Calu3 (cell line): ENCODE results near the gene MLC1. TPM values are rescaled to one million over a fixed set of nuclear protein-coding genes. Genes with fewer than 3 reads are reported as not detected.

Experiments
- BruUV-seq: library from RNA; stranded (reverse); fragments of 400-500 nt; replicated peaks from 2 replicates; lab custom pipeline; 2021; lab: Mats Ljungman, UMichigan
- CTCF ChIA-PET: fragments of 300-600 bp; sonication (Branson Sonifier 250); formaldehyde crosslinking; loops from one replicate; lab custom pipeline; 2022; ENCODE audit warnings: antibody characterized with exemption; lab: Charles Lee
- DNase-seq: peaks from one replicate; pipeline ENCODE4 v3.0.0; 2022
- H3K27ac Mint-ChIP-seq: one replicate; pipeline ENCODE4 v1.8.0; 2022; ENCODE audit warnings: mixed read lengths; ENCODE audit not compliant: unreplicated experiment
- H3K27me3 Mint-ChIP-seq: one replicate; pipeline ENCODE4 v1.8.0; 2022; ENCODE audit warnings: mixed read lengths; ENCODE audit not compliant: unreplicated experiment
- H3K36me3 Mint-ChIP-seq: one replicate; pipeline ENCODE4 v1.8.0; 2022; ENCODE audit warnings: mild to moderate bottlenecking, moderate library complexity, mixed read lengths; ENCODE audit not compliant: insufficient read depth, unreplicated experiment
- H3K4me1 Mint-ChIP-seq: one replicate; pipeline ENCODE4 v1.8.0; 2022; ENCODE audit warnings: mild to moderate bottlenecking, low read depth, mixed read lengths; ENCODE audit not compliant: unreplicated experiment
- H3K4me3 Mint-ChIP-seq: one replicate; pipeline ENCODE4 v1.8.0; 2022; ENCODE audit warnings: mild to moderate bottlenecking, low read depth, moderate library complexity, mixed read lengths; ENCODE audit not compliant: unreplicated experiment
- H3K9me3 Mint-ChIP-seq: one replicate; pipeline ENCODE4 v1.8.0; 2022; ENCODE audit warnings: low read depth, mixed read lengths; ENCODE audit not compliant: unreplicated experiment
- intact Hi-C: fragments of 100-400 bp; cut with micrococcal nuclease; formaldehyde crosslinking; loops from one replicate; pipeline ENCODE4 v1.10.0; 2022; ENCODE audit not compliant: unreplicated experiment
- total RNA-seq: library from RNA; stranded (reverse); gene quantifications from 2 replicates; pipeline ENCODE4 v1.2.3, GENCODE V29; 2022
- TF ChIP-seq, protein P1 (sequence below): fragments of 200-600 bp; IDR thresholded peaks from one replicate; pipeline ENCODE4 v1.8.0; 2022; ENCODE audit warnings: antibody characterized with exemption; ENCODE audit not compliant: unreplicated experiment

MLC1 gene
- total RNA-seq, 1 experiment from 2014 or later: not detected

DNA sequence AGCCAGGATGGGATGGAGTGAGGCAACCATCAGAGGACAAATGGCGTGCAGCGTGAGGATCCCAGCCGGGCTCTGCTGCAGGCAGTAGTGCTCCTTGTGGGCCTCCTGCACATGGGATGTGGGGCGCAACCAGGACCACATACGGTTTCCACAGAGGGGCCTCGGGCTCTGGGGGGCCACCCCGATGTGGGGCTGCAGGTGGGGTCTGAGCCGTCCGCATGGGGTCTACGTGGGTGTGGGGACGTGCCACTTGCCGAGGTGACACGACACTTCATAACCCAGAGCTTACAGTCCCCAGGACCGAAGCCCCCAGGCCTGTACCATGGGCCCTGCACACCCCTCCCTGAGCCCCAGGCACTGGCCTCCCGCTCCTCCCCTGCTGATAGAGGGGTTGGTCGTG lies 37.9 kb downstream of the MLC1 start:
- no TSS peak for BruUV-seq
- Mint-ChIP-seq H3K4me3 (no peak overlapping the region), H3K4me1 (no peaks in the 10 kb centered on the region), H3K9me3 (peaks cover 7% of the 10 kb centered on the region), H3K27me3 (peaks cover 78% of the 10 kb centered on the region), H3K27ac (no peak overlapping the region), H3K36me3 (peaks cover 5% of the 10 kb centered on the region)
- TF ChIP-seq, protein P1, sequence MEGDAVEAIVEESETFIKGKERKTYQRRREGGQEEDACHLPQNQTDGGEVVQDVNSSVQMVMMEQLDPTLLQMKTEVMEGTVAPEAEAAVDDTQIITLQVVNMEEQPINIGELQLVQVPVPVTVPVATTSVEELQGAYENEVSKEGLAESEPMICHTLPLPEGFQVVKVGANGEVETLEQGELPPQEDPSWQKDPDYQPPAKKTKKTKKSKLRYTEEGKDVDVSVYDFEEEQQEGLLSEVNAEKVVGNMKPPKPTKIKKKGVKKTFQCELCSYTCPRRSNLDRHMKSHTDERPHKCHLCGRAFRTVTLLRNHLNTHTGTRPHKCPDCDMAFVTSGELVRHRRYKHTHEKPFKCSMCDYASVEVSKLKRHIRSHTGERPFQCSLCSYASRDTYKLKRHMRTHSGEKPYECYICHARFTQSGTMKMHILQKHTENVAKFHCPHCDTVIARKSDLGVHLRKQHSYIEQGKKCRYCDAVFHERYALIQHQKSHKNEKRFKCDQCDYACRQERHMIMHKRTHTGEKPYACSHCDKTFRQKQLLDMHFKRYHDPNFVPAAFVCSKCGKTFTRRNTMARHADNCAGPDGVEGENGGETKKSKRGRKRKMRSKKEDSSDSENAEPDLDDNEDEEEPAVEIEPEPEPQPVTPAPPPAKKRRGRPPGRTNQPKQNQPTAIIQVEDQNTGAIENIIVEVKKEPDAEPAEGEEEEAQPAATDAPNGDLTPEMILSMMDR: no peak
- intact Hi-C loops: no loop called here
- no peak for DNase-seq
- CTCF ChIA-PET: no interaction called here

DNA sequence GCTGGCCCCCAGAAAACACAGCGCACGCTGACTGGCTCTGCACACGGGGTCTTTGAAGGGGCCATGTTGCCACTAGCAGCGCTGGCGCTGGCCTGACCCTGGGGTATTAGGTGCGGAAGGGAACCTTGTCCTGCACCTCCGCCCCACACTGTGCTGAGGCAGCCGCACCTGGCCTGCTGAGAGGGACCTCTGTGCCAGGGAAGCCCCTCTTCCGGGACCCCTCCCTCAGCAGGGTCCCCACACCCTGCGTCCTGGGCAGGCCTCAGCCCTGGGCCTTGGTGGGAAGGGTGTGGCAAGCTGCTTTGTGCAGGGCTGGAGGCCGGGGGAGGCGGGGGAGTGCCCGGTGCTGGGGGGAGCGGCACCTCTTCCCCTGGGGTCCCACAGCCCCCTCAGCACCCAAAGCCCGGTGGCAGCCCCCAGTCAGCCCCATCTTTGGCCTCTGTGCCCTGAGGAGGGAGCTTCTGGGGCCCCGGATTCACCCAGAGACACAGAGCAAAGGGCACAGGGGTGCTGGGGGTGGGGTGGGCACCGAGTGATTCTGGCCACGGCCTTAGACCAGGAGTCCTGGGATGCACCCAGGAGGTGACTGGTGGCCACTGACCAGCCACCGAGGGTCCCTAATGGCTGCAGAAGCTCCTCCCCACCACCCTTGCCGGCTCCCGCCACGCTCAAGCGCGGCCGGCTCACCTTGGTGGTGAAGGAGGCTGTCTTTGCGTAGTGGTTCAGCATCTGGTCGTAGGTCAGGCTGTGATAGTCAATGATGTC lies 38.6 kb downstream of the MLC1 start:
- CTCF ChIA-PET: no interaction called here
- BruUV-seq: no TSS peak
- TF ChIP-seq, protein P1: no peak
- Mint-ChIP-seq H3K27me3 (peaks cover 78% of the 10 kb centered on the region), H3K4me1 (no peaks in the 10 kb centered on the region), H3K9me3 (peaks cover 7% of the 10 kb centered on the region), H3K36me3 (peaks cover 5% of the 10 kb centered on the region), H3K4me3 (no peak overlapping the region), H3K27ac (no peak overlapping the region)
- intact Hi-C loops: no loop called here
- DNase-seq: no peak

DNA sequence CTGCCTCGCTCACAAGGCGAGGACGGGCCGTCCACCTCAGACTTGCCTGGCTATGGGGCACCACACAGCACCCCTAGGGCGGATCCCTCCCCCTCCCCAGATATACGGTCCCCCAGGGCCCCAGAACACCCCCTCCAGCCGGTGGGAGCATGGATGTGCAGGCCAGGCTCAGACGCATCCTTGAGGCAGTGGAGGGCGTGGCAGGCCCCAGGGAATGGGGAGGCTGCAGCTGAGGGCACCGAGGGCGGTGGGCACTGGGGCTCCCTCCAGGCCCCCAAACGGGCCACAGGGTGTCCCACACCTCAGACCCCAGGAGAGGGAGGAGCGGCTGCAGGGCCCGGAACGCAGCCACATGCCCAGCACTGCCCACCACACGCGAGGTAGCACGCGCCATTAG lies 39.2 kb downstream of the MLC1 start:
- H3K36me3 Mint-ChIP-seq: peaks cover 5% of the 10 kb centered on the region
- TF ChIP-seq, protein P1: no peak
- no peak overlapping the region for H3K27ac Mint-ChIP-seq
- no TSS peak for BruUV-seq
- no peak for DNase-seq
- peaks cover 78% of the 10 kb centered on the region for H3K27me3 Mint-ChIP-seq
- no peaks in the 10 kb centered on the region for H3K4me1 Mint-ChIP-seq
- peaks cover 7% of the 10 kb centered on the region for H3K9me3 Mint-ChIP-seq
- CTCF ChIA-PET: no interaction called here
- H3K4me3 Mint-ChIP-seq: no peak overlapping the region
- intact Hi-C loops: no loop called here

- CTCF ChIA-PET: no interaction called here
- Mint-ChIP-seq H3K36me3 (peaks cover 5% of the 10 kb centered on the region), H3K4me3 (no peak overlapping the region), H3K27me3 (peaks cover 76% of the 10 kb centered on the region), H3K27ac (no peak overlapping the region), H3K9me3 (peaks cover 7% of the 10 kb centered on the region), H3K4me1 (no peaks in the 10 kb centered on the region)
- intact Hi-C loops: no loop called here
- BruUV-seq: no TSS peak
- TF ChIP-seq, protein P1: no peak
- no peak for DNase-seq
These were observed 39.8 kb downstream of the MLC1 start for GRCh38 chr22:50045211-50046018.
